Subcutaneous adipose tissue (tissue), 4 donors: Measurements from ENCODE around the gene VARS1. TPM values are rescaled to one million over a fixed set of nuclear protein-coding genes. Genes with fewer than 3 reads are reported as not detected.

Experiments used
- total RNA-seq, 4 donors: library from RNA; depleted of rRNA; stranded (reverse); fragments of >200 nt; gene quantifications; one replicate each; pipeline ENCODE4 v1.1.0, GENCODE V29; 2016
- TF ChIP-seq, protein P1 (sequence below): fragments of 450-650 bp; IDR thresholded peaks from one replicate; pipeline ENCODE4 v1.5.1; 2016; ENCODE audit warnings: low read depth, mild to moderate bottlenecking, control low read depth, antibody characterized with exemption, moderate library complexity

The VARS1 gene
- total RNA-seq, 4 donors from 2014 or later: 20.6 to 49.7 (median 31.2) TPM

- TF ChIP-seq, protein P1, sequence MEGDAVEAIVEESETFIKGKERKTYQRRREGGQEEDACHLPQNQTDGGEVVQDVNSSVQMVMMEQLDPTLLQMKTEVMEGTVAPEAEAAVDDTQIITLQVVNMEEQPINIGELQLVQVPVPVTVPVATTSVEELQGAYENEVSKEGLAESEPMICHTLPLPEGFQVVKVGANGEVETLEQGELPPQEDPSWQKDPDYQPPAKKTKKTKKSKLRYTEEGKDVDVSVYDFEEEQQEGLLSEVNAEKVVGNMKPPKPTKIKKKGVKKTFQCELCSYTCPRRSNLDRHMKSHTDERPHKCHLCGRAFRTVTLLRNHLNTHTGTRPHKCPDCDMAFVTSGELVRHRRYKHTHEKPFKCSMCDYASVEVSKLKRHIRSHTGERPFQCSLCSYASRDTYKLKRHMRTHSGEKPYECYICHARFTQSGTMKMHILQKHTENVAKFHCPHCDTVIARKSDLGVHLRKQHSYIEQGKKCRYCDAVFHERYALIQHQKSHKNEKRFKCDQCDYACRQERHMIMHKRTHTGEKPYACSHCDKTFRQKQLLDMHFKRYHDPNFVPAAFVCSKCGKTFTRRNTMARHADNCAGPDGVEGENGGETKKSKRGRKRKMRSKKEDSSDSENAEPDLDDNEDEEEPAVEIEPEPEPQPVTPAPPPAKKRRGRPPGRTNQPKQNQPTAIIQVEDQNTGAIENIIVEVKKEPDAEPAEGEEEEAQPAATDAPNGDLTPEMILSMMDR: no peak
These were observed 11.2 kb downstream of the VARS1 start for GRCh38 chr6:31784098-31784925.

GRCh38 chr6:31782126-31782855, 13.3 kb downstream of the VARS1 start:
- TF ChIP-seq, protein P1: no peak

GRCh38 chr6:31781244-31782125, 14.1 kb downstream of the VARS1 start:
- TF ChIP-seq, protein P1: no peak

GRCh38 chr6:31780507-31781243, 14.9 kb downstream of the VARS1 start:
- TF ChIP-seq, protein P1: no peak

DNA sequence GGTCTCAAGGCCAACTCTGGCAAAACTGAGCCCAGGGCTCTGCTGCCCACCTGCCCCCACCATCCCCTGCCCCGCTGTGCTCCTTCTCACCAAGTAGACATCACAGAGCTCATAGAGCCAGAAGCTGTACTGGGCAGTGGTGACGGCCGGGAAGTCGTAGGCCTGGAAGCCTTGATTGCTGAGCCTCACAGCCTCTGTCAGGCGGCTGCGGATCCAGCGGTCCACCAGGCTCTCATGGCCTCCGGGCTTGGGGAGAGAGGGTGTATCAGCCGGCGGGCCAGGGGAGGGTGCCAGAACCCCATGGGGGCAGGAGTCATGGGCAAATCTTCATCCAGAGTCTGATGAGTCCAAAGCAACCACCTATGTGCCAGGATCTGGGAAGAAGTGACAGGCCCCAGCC, 15.6 kb downstream of the VARS1 start:
- TF ChIP-seq, protein P1: no peak

GRCh38 chr6:31778999-31779885, 16.3 kb downstream of the VARS1 start:
- TF ChIP-seq, protein P1: no peak
